SK-N-SH (cell line): Measurements from ENCODE around the gene BCHE.

Experiments used
- CTCF ChIP-seq: fragments of 200-600 bp; sonication (generic); IDR thresholded peaks from 2 replicates; pipeline ENCODE4 v1.6.1; 2017; ENCODE audit warnings: antibody characterized with exemption, mild to moderate bottlenecking, moderate library complexity
- EP300 ChIP-seq, 2 experiments: IDR thresholded peaks; 2 replicates each; pipeline versions ENCODE4 v1.4.0 to v1.6.1; 2012; ENCODE audit warnings: borderline replicate concordance in 1 of 2, low read depth in 1 of 2, low read length in 1 of 2
- MEF2A ChIP-seq: IDR thresholded peaks from 2 replicates; pipeline ENCODE4 v1.4.0; 2012; ENCODE audit warnings: low read depth, borderline replicate concordance
- PBX3 ChIP-seq: IDR thresholded peaks from 2 replicates; pipeline ENCODE4; 2012
- POLR2AphosphoS5 ChIP-seq: IDR thresholded peaks from 2 replicates; pipeline ENCODE4 v1.6.1; 2012; ENCODE audit warnings: low read depth, low read length
- TCF12 ChIP-seq: IDR thresholded peaks from 2 replicates; pipeline ENCODE4 v1.4.0; 2012

- TF ChIP-seq TCF12 (no peak), MEF2A (no peak), CTCF (no peak), POLR2AphosphoS5 (no peak), EP300 (IDR thresholded peaks at IDR 0.05; ENCODE audit: borderline replicate concordance in 1 of 2, low read depth in 1 of 2, low read length in 1 of 2) (no peak), PBX3 (no peak)
Observed at GRCh38 chr3:165746874-165747273, 90.3 kb downstream of the BCHE start.
